ENCODE results near the gene ADARB1.
"Not testable (repeated sequence)": the region's sequence is repeated elsewhere in the genome, so short reads cannot be mapped to it uniquely, and the experiment has no call there.

Gene ADARB1

GRCh38 chr21:45136500-45136899 lies 62.1 kb downstream of the ADARB1 start:
- no peak for DNase-seq (ENCODE audit: low spot score)

- peak; percentile 93 for DNase-seq (ENCODE audit: low spot score)
These were observed 62.7 kb downstream of the ADARB1 start for GRCh38 chr21:45136927-45137611.

GRCh38 chr21:45137612-45137937 lies 63.2 kb downstream of the ADARB1 start:
- no peak for DNase-seq (ENCODE audit: low spot score)

GRCh38 chr21:45138199-45139002 lies 64.0 kb downstream of the ADARB1 start:
- peak; percentile 59 for DNase-seq (ENCODE audit: low spot score)

- DNase-seq (ENCODE audit: low spot score) = not testable (repeated sequence)
These were observed 64.6 kb downstream of the ADARB1 start for GRCh38 chr21:45139003-45139360.

- no peak for DNase-seq (ENCODE audit: low spot score)
These were observed 65.1 kb downstream of the ADARB1 start for GRCh38 chr21:45139473-45139872.

- DNase-seq (ENCODE audit: low spot score) = peak; percentile 90
These were observed 66.1 kb downstream of the ADARB1 start for GRCh38 chr21:45140346-45140940.

- DNase-seq (ENCODE audit: low spot score) = not testable (repeated sequence)
These were observed 66.6 kb downstream of the ADARB1 start for GRCh38 chr21:45140944-45141343.

- DNase-seq (ENCODE audit: low spot score) = no peak
These were observed 67.1 kb downstream of the ADARB1 start for GRCh38 chr21:45141507-45141906.

GRCh38 chr21:45142469-45143308 lies 68.3 kb downstream of the ADARB1 start:
- DNase-seq (ENCODE audit: low spot score) = peak; percentile 67

GRCh38 chr21:45143855-45144254 lies 69.5 kb downstream of the ADARB1 start:
- no peak for DNase-seq (ENCODE audit: low spot score)

- no peak for DNase-seq (ENCODE audit: low spot score)
These were observed 70.8 kb downstream of the ADARB1 start for GRCh38 chr21:45145146-45145545.

GRCh38 chr21:45145846-45146245 lies 71.5 kb downstream of the ADARB1 start:
- not testable (repeated sequence) for DNase-seq (ENCODE audit: low spot score)

- no peak for DNase-seq (ENCODE audit: low spot score)
These were observed 71.9 kb downstream of the ADARB1 start for GRCh38 chr21:45146306-45146705.

GRCh38 chr21:45146801-45147200 lies 72.4 kb downstream of the ADARB1 start:
- DNase-seq (ENCODE audit: low spot score) = no peak

- no peak for DNase-seq (ENCODE audit: low spot score)
These were observed 73.3 kb downstream of the ADARB1 start for GRCh38 chr21:45147473-45148315.

- DNase-seq (ENCODE audit: low spot score) = no peak
These were observed 74.1 kb downstream of the ADARB1 start for GRCh38 chr21:45148316-45148990.

- DNase-seq (ENCODE audit: low spot score) = no peak
These were observed 74.6 kb downstream of the ADARB1 start for GRCh38 chr21:45149021-45149420.

- no peak for DNase-seq (ENCODE audit: low spot score)
These were observed 76.3 kb downstream of the ADARB1 start for GRCh38 chr21:45150638-45151131.

GRCh38 chr21:45151445-45152160 lies 77.2 kb downstream of the ADARB1 start:
- DNase-seq (ENCODE audit: low spot score) = no peak

All from hepatic stellate cell (primary cell).